ENCODE measurements around the gene TBC1D8.
"Not testable (repeated sequence)": the region's sequence is repeated elsewhere in the genome, so short reads cannot be mapped to it uniquely, and the experiment has no call there.

TBC1D8 gene

GRCh38 chr2:101185085-101185484, 33.9 kb upstream of the TBC1D8 start:
- in situ Hi-C loops (cut with MboI; ENCODE audit: low sequenced_read_pairs, unreplicated experiment), result no loop called here
- TF ChIP-seq CTCF (IDR thresholded peaks at IDR 0.05; ENCODE audit: borderline replicate concordance, control extremely low read depth, extremely low read depth, insufficient read depth, missing control alignments), result no peak
- DNase-seq (ENCODE audit: low spot score), result no peak

- in situ Hi-C loops (cut with MboI; ENCODE audit: low sequenced_read_pairs, unreplicated experiment), result no loop called here
- DNase-seq (ENCODE audit: low spot score), result no peak
- TF ChIP-seq CTCF (IDR thresholded peaks at IDR 0.05; ENCODE audit: borderline replicate concordance, control extremely low read depth, extremely low read depth, insufficient read depth, missing control alignments), result no peak
These were observed 28.8 kb upstream of the TBC1D8 start for GRCh38 chr2:101179982-101180381.

- TF ChIP-seq CTCF (IDR thresholded peaks at IDR 0.05; ENCODE audit: borderline replicate concordance, control extremely low read depth, extremely low read depth, insufficient read depth, missing control alignments), result no peak
- no peak for DNase-seq (ENCODE audit: low spot score)
- in situ Hi-C loops (cut with MboI; ENCODE audit: low sequenced_read_pairs, unreplicated experiment), result no loop called here
These were observed 25.6 kb upstream of the TBC1D8 start for GRCh38 chr2:101176803-101177202.

DNA sequence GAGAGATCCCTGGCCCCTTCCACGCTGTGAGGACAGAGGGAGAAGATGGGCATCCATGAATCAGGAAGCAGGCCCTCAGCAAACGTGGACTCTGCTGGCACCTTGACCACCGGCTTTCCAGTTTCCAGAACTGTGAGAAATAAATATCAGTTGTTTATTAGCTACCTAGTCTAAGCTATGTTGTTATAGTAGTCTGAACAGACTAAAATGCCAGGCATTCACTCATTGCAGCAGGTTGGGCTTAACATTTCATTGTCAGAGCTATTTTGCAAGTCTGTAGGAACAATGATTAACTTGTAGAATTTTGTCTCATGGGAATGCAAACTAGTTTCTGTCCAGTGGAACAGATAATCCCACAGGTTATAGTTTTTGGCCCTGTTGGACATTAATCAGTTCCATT, 24.8 kb upstream of the TBC1D8 start:
- in situ Hi-C loops (cut with MboI; ENCODE audit: low sequenced_read_pairs, unreplicated experiment), result no loop called here
- no peak for TF ChIP-seq CTCF (IDR thresholded peaks at IDR 0.05; ENCODE audit: borderline replicate concordance, control extremely low read depth, extremely low read depth, insufficient read depth, missing control alignments)
- DNase-seq (ENCODE audit: low spot score), result no peak

- DNase-seq (ENCODE audit: low spot score), result peak; percentile 38
- TF ChIP-seq CTCF (IDR thresholded peaks at IDR 0.05; ENCODE audit: borderline replicate concordance, control extremely low read depth, extremely low read depth, insufficient read depth, missing control alignments), result no peak
- in situ Hi-C loops (cut with MboI; ENCODE audit: low sequenced_read_pairs, unreplicated experiment), result loop anchor here (25.0 kb wide), 1 partner anchor 562 kb away; no protein-coding TSS in a partner anchor
These were observed 22.6 kb upstream of the TBC1D8 start for GRCh38 chr2:101173707-101174295.

DNA sequence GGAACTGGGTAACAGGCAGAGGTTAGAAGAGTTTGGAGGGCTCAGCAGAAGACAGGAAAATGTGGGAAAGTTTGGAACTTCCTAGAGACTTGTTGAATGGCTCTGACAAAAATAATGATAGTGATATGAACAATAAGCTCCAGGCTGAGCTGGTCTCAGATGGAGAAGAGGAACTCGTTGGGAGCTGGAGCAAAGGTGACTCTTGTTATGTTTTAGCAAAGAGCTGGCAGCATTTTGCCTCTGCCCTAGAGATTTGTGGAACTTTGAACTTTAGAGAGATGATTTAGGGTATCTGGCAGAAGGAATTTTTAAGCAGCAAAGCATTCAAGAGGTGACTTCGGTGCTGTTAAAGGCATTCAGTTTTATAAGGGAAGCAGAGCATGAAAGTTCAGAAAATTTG, 18.6 kb upstream of the TBC1D8 start:
- DNase-seq (ENCODE audit: low spot score), result not testable (repeated sequence)
- in situ Hi-C loops (cut with MboI; ENCODE audit: low sequenced_read_pairs, unreplicated experiment), result loop anchor here (25.0 kb wide), 1 partner anchor 558 kb away; no protein-coding TSS in a partner anchor

DNA sequence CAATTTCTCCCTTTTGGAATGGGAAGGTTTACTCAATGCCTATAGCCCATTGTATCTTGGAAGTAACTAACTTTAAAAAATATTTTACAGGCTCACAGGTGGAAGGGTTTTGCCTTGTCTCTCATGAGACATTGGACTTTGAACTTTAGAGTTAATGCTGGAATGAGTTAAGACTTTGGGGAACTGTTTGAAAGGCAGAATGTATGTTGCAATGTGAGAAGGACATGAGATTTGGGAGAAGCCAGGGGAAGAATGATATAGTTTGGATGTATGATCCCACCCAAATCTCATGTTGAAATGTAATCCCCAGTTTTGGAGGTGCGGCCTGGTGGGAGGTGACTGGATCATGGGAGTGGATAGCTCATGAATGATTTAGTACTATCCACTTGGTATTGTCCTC, 17.5 kb upstream of the TBC1D8 start:
- DNase-seq (ENCODE audit: low spot score), result no peak
- TF ChIP-seq CTCF (IDR thresholded peaks at IDR 0.05; ENCODE audit: borderline replicate concordance, control extremely low read depth, extremely low read depth, insufficient read depth, missing control alignments), result no peak
- in situ Hi-C loops (cut with MboI; ENCODE audit: low sequenced_read_pairs, unreplicated experiment), result loop anchor here (25.0 kb wide), 1 partner anchor 556 kb away; no protein-coding TSS in a partner anchor

GRCh38 chr2:101167532-101167931, 16.4 kb upstream of the TBC1D8 start:
- DNase-seq (ENCODE audit: low spot score), result not testable (repeated sequence)
- in situ Hi-C loops (cut with MboI; ENCODE audit: low sequenced_read_pairs, unreplicated experiment), result loop anchor here (25.0 kb wide), 1 partner anchor 555 kb away; no protein-coding TSS in a partner anchor

Data from GM13976 (cell line).